GM12892 (cell line): ENCODE measurements around the gene LARP4.
"Not testable (repeated sequence)": the region's sequence is repeated elsewhere in the genome, so short reads cannot be mapped to it uniquely, and the experiment has no call there.

ENCODE experiments used
- POLR2A ChIP-seq: IDR thresholded peaks from 2 replicates; pipeline ENCODE4 v1.6.1; 2011; ENCODE audit warnings: low read depth, low read length, control low read depth
- POLR2AphosphoS5 ChIP-seq: IDR thresholded peaks from 2 replicates; pipeline ENCODE4 v1.6.1; 2011; ENCODE audit warnings: low read depth, low read length, control low read depth

DNA sequence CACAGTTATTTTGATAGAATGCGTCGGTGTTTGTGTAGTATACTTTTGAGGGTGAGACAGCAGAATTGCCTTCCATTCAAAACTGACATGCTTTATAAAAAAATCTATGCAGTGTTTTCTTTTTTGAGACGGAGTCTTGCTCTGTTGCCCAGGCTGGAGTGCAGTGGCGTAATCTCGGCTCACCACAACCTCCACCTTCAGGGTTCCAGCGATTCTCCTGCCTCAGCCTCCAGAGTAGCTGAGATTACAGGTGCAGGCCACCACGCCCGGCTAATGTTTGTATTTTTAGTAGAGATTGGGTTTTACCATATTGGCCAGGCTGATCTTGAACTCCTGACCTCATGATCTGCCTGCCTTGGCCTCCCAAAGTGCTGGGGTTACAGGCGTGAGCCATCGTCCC is 22.7 kb downstream of the LARP4 start:
- TF ChIP-seq POLR2A, POLR2AphosphoS5: not testable (repeated sequence)
